K562 (cell line): ENCODE results near the gene ZNF814. TPM values are rescaled to one million over a fixed set of nuclear protein-coding genes. Genes with fewer than 3 reads are reported as not detected.

Source experiments
- ATAC-seq: fragments of 200-7000 bp; cut with Tn5 transposase; 3 replicates; pipeline ENCODE4 v1.9.1; 2020; ENCODE audit warnings: moderate library complexity
- BruUV-seq: library from RNA; stranded (reverse); fragments of 400-500 nt; replicated peaks from 2 replicates; lab custom pipeline; 2021; lab: Mats Ljungman, UMichigan
- CTCF ChIA-PET: fragments of 300-600 bp; formaldehyde crosslinking; extraction: SDS; loops from one replicate; lab custom pipeline; 2021; ENCODE audit warnings: low intra/inter-chr PET ratio; lab: Yijun Ruan, JAX
- POLR2A ChIA-PET: fragments of 300-600, 350-650 bp; sonication (Branson Sonifier 250); formaldehyde crosslinking; extraction: SDS; loops from one replicate; lab custom pipeline; 2021; ENCODE audit warnings: antibody characterized with exemption, inconsistent platforms; lab: Yijun Ruan, JAX
- DNase-seq, 4 experiments: peaks; one replicate each; pipeline versions ENCODE4 v3.0.0 to v3.0.0-alpha.2; 2011 to 2018; ENCODE audit warnings: low spot score in 3 of 4, mixed read lengths in 3 of 4; ENCODE audit errors: extremely low read depth in 1 of 4
- FAIRE-seq: peaks from 2 replicates; lab custom pipeline; 2011; peaks lifted over from hg19 to GRCh38; lab: Jason Lieb, UNC
- H2AFZ ChIP-seq: 2 replicates; pipeline ENCODE4 v1.6.0; 2011; ENCODE audit warnings: low read depth, low read length, control low read depth, inconsistent platforms
- H3K27ac ChIP-seq: fragments of 200-600 bp; 3 replicates; pipeline ENCODE4 v1.8.0; 2011; ENCODE audit warnings: low read depth, mild to moderate bottlenecking, control low read depth, inconsistent platforms, low read length, moderate library complexity, mixed read lengths; ENCODE audit errors: extremely low read depth
- H3K27me3 ChIP-seq, 2 experiments: fragments of 300-600 bp in 1 of 2; 2 replicates in 1 of 2; 3 replicates in 1 of 2; pipeline versions ENCODE4 v1.6.0 to v1.8.0; 2011; ENCODE audit warnings: inconsistent platforms in 2 of 2, low read length in 2 of 2, mild to moderate bottlenecking in 1 of 2, mixed read lengths in 1 of 2, moderate library complexity in 1 of 2; ENCODE audit not compliant: control insufficient read depth in 2 of 2, insufficient read depth in 2 of 2
- H3K36me3 ChIP-seq: fragments of 300-600 bp; 3 replicates; pipeline ENCODE4 v1.8.0; 2011; ENCODE audit warnings: mild to moderate bottlenecking, low read length, inconsistent platforms; ENCODE audit not compliant: control insufficient read depth, insufficient read depth
- H3K4me1 ChIP-seq, 2 experiments: fragments of 200-600 bp in 1 of 2; replicated peaks in 1 of 2; 2 replicates in 1 of 2; 3 replicates in 1 of 2; pipeline versions ENCODE4 v1.5.1 to v1.8.0; 2011; ENCODE audit warnings: inconsistent platforms in 2 of 2, low read length in 2 of 2, mild to moderate bottlenecking in 1 of 2, mixed read lengths in 1 of 2, moderate library complexity in 1 of 2; ENCODE audit not compliant: control insufficient read depth in 2 of 2, insufficient read depth in 2 of 2
- H3K4me2 ChIP-seq: 2 replicates; pipeline ENCODE4 v1.6.1; 2011; ENCODE audit warnings: low read length, control low read depth, inconsistent platforms, mixed read lengths; ENCODE audit not compliant: insufficient read depth
- H3K4me3 ChIP-seq: fragments of 200-600 bp; sonication (generic), shearing (Covaris generic); 2 replicates; pipeline ENCODE4 v1.5.1; 2016; ENCODE audit warnings: control low read depth, inconsistent platforms
- H3K79me2 ChIP-seq: fragments of 200-600 bp; 3 replicates; pipeline ENCODE4 v1.8.0; 2011; ENCODE audit warnings: low read length, inconsistent platforms; ENCODE audit not compliant: control insufficient read depth, insufficient read depth
- H3K9ac ChIP-seq, 2 experiments: 2 replicates each; pipeline versions ENCODE4 v1.6.0 to v1.6.1; 2011; ENCODE audit warnings: low read depth in 2 of 2, low read length in 2 of 2, control low read depth in 1 of 2, inconsistent platforms in 1 of 2, mild to moderate bottlenecking in 1 of 2, mixed read lengths in 1 of 2; ENCODE audit not compliant: insufficient read depth in 1 of 2
- H3K9me1 ChIP-seq: one replicate; pipeline ENCODE4 v1.6.0; 2011; ENCODE audit warnings: inconsistent platforms, mild to moderate bottlenecking, low read length, moderate library complexity; ENCODE audit not compliant: control insufficient read depth, insufficient read depth
- H3K9me3 ChIP-seq: replicated peaks from 2 replicates; pipeline ENCODE4 v1.5.1; 2011; ENCODE audit warnings: low read depth, low read length, inconsistent platforms; ENCODE audit not compliant: control insufficient read depth, insufficient read depth
- H4K20me1 ChIP-seq: replicated peaks from 2 replicates; pipeline ENCODE4 v1.6.1; 2011; ENCODE audit warnings: low read length, inconsistent platforms, mixed read lengths; ENCODE audit not compliant: control insufficient read depth, insufficient read depth
- CCAR2 ChIP-seq: fragments of 200-400 bp; formaldehyde crosslinking; IDR thresholded peaks from 2 replicates; pipeline ENCODE4 v1.6.1; 2017; ENCODE audit warnings: mild to moderate bottlenecking, low read depth, low read length
- CTBP1 ChIP-seq: fragments of 450-650 bp; IDR thresholded peaks from 2 replicates; pipeline ENCODE4 v1.6.1; 2016; ENCODE audit warnings: borderline replicate concordance
- FOXA3 ChIP-seq, 2 experiments: fragments of 450-650 bp in 1 of 2; sonication (generic) in 1 of 2; formaldehyde crosslinking; IDR thresholded peaks in 1 of 2; conservative IDR thresholded peaks in 1 of 2; 2 replicates each; pipeline versions ENCODE4 v1.4.0 to v1.8.0; 2020 to 2022; ENCODE audit warnings: mild to moderate bottlenecking in 2 of 2, missing genetic modification reagents in 1 of 2
- HNRNPH1 ChIP-seq: fragments of 200-400 bp; formaldehyde crosslinking; optimal IDR thresholded peaks from 2 replicates; pipeline ENCODE3; 2017; ENCODE audit warnings: low read depth, mild to moderate bottlenecking, low read length, moderate library complexity
- KLF13 ChIP-seq: fragments of 450-650 bp; IDR thresholded peaks from 2 replicates; pipeline ENCODE4 v1.6.1; 2016; ENCODE audit warnings: missing genetic modification characterization, low read depth, mild to moderate bottlenecking, missing compliant biosample characterization, moderate library complexity, borderline replicate concordance
- POLR2AphosphoS2 ChIP-seq: IDR thresholded peaks from 2 replicates; pipeline ENCODE4 v1.6.1; 2012; ENCODE audit warnings: low read length, improper control_type of control experiment
- PRDM10 ChIP-seq: fragments of 450-650 bp; IDR thresholded peaks from 2 replicates; pipeline ENCODE4 v1.6.1; 2018; ENCODE audit not compliant: partially characterized antibody
- SMAD3 ChIP-seq: fragments of 450-650 bp; formaldehyde crosslinking; conservative IDR thresholded peaks from 2 replicates; pipeline ENCODE4 v1.4.0; 2020; ENCODE audit warnings: mild to moderate bottlenecking
- SMAD4 ChIP-seq: fragments of 250-450 bp; sonication (Bioruptor Pico); conservative IDR thresholded peaks from 2 replicates; pipeline ENCODE4 v1.8.0; 2021; ENCODE audit warnings: inconsistent platforms, mild to moderate bottlenecking, moderate library complexity
- ZFX ChIP-seq: sonication (generic); formaldehyde crosslinking; IDR thresholded peaks from 2 replicates; pipeline ENCODE4 v1.8.0; 2022; ENCODE audit warnings: mild to moderate bottlenecking, missing genetic modification reagents, moderate library complexity
- ZNF217 ChIP-seq: sonication (generic); formaldehyde crosslinking; IDR thresholded peaks from 2 replicates; pipeline ENCODE4 v1.8.0; 2022; ENCODE audit warnings: mild to moderate bottlenecking, missing genetic modification reagents
- ZNF24 ChIP-seq: fragments of 450-650 bp; IDR thresholded peaks from 2 replicates; pipeline ENCODE4 v1.6.1; 2016
- ZNF76 ChIP-seq: fragments of 250-450 bp; sonication (Bioruptor Pico); IDR thresholded peaks from 2 replicates; pipeline ENCODE4 v1.4.0; 2020; ENCODE audit warnings: mild to moderate bottlenecking, moderate library complexity, borderline replicate concordance
- WGBS: fragments of 100-300 bp; shearing (Covaris generic); methylation state at CpG from one replicate; pipeline ENCODE4 v1.1.6; 2016; ENCODE audit warnings: low coverage, mixed read lengths; ENCODE audit not compliant: insufficient coverage; ENCODE audit errors: missing lambda C conversion rate; 5-methylcytosine and 5-hydroxymethylcytosine counted together
- in situ Hi-C: fragments of 300-500 bp; cut with MboI; formaldehyde crosslinking; loops from 4 replicates; pipeline ENCODE4 v1.15.0; 2018; ENCODE audit warnings: inconsistent platforms, mixed read lengths
- intact Hi-C: fragments of 100-400 bp; cut with micrococcal nuclease; formaldehyde crosslinking; loops from 2 replicates; pipeline ENCODE4 v1.14.2; 2022
- polyA plus RNA-seq, 8 experiments: library from polyadenylated mRNA; depleted of rRNA in 4 of 8; stranded (reverse) in 5 of 8; unstranded in 3 of 8; fragments of >200 nt; fragmentation: Nextera tagmentation in 2 of 8; fragmentation: Illumina TruSeq in 1 of 8; extraction: Ambion mirVana in 2 of 8; extraction: Trizol in 1 of 8; gene quantifications; 2 replicates each; pipeline versions ENCODE4 v1.2.1 to v1.2.3, GENCODE V29; 2011 to 2014; ENCODE audit warnings: inconsistent platforms in 1 of 8, missing spikeins in 1 of 8
- total RNA-seq, 7 experiments: library from RNA; depleted of rRNA in 6 of 7; stranded (reverse); fragments of >200 nt in 6 of 7; fragmentation: Illumina TruSeq in 2 of 7; extraction: Trizol in 2 of 7; gene quantifications; 2 replicates each; pipeline versions ENCODE4 v1.2.1 to v1.2.3, GENCODE V29; 2011 to 2021; ENCODE audit warnings: low replicate concordance in 1 of 7

Gene ZNF814
- total and polyA plus RNA-seq, 9 of the 15 experiments (the other 6 are each of a cell fraction or from before 2014, with no cell fraction given): 0.42 to 3.5 (median 1.9) TPM

- ATAC-seq: no peak
Observed at GRCh38 chr19:57807541-57807940, 81.3 kb downstream of the ZNF814 start.

GRCh38 chr19:57803594-57804325 lies 85.1 kb downstream of the ZNF814 start:
- no TSS peak for BruUV-seq
- Histone ChIP-seq H3K9me3 (no peaks in the 10 kb centered on the region), H3K9ac (peak overlapping the region in 1 of 2 experiments; percentile 68; a peak in 2 of 4 replicates), H3K36me3 (peaks cover 26% of the 10 kb centered on the region; the same call in 2 of the 3 replicates), H3K4me1 (peaks cover 2 to 5% of the 10 kb centered on the region in 2 experiments; a peak in 4 of 5 replicates), H3K27me3 (no peaks in the 10 kb centered on the region), H4K20me1 (no peaks in the 10 kb centered on the region), H3K79me2 (no peaks in the 10 kb centered on the region; the same call in 2 of the 3 replicates), H3K4me3 (no peak overlapping the region), H3K27ac (no peak overlapping the region), H3K4me2 (no peak overlapping the region), H3K9me1 (no peaks in the 10 kb centered on the region), H2AFZ (no peak overlapping the region)
- no peak for DNase-seq
- no peak for TF ChIP-seq SMAD4
- no peak for TF ChIP-seq KLF13
- TF ChIP-seq SMAD3 (CRISPR knock-in tag): no peak
- TF ChIP-seq PRDM10: peak; percentile 33
- TF ChIP-seq CTBP1: no peak
- TF ChIP-seq HNRNPH1: no peak
- ATAC-seq: no peak
- FAIRE-seq: no peak
- ChIA-PET POLR2A (no interaction called here), CTCF (no interaction called here)
- intact Hi-C loops (no loop called here), in situ Hi-C loops (no loop called here)
- WGBS: 90% methylated on average over 11 of the region's 19 CpGs

More at GRCh38 chr19:57807541-57807940, 81.3 kb downstream of the ZNF814 start:
- no peaks in the 10 kb centered on the region for H4K20me1 ChIP-seq
- H3K79me2 ChIP-seq: peaks cover 4% of the 10 kb centered on the region
- no peak for FAIRE-seq
- no peak for DNase-seq
- H2AFZ ChIP-seq: no peak overlapping the region
- H3K27ac ChIP-seq: no peak overlapping the region
- peaks cover 5 to 8% of the 10 kb centered on the region in 2 experiments; a peak in 4 of 5 replicates for H3K4me1 ChIP-seq
- 100% methylated on average over 2 of the region's 2 CpGs for WGBS
- peaks cover 2% of the 10 kb centered on the region for H3K9me1 ChIP-seq
- H3K36me3 ChIP-seq: peaks cover 47% of the 10 kb centered on the region
- ChIA-PET CTCF (no interaction called here), POLR2A (interaction anchor here (0.8 kb wide), 1 partner anchor 12 kb away, joined by 3 read pairs; no protein-coding TSS in a partner anchor)
- in situ Hi-C loops (no loop called here), intact Hi-C loops (no loop called here)
- TF ChIP-seq CCAR2 (no peak), FOXA3 (CRISPR knock-in tag; conservative IDR thresholded peaks at IDR 0.05 in 1 of 2, IDR thresholded peaks at IDR 0.05 in 1 of 2) (no peak), POLR2AphosphoS2 (no peak), ZFX (CRISPR knock-in tag) (no peak), ZNF24 (no peak), ZNF217 (CRISPR knock-in tag) (no peak), ZNF76 (CRISPR knock-in tag) (no peak)
- no TSS peak for BruUV-seq
- H3K4me2 ChIP-seq: no peak overlapping the region
- no peaks in the 10 kb centered on the region for H3K9me3 ChIP-seq
- H3K27me3 ChIP-seq: no peaks in the 10 kb centered on the region
- H3K4me3 ChIP-seq: no peak overlapping the region
- no peak overlapping the region for H3K9ac ChIP-seq
